ENCODE measurements around the gene GMCL1. TPM values are rescaled to one million over a fixed set of nuclear protein-coding genes. Genes with fewer than 3 reads are reported as not detected.

Gene GMCL1
- total and polyA plus RNA-seq, 9 of the 15 experiments (the other 6 are each of a cell fraction or from before 2014, with no cell fraction given) = 7.0 to 27.3 (median 15.4) TPM

DNA sequence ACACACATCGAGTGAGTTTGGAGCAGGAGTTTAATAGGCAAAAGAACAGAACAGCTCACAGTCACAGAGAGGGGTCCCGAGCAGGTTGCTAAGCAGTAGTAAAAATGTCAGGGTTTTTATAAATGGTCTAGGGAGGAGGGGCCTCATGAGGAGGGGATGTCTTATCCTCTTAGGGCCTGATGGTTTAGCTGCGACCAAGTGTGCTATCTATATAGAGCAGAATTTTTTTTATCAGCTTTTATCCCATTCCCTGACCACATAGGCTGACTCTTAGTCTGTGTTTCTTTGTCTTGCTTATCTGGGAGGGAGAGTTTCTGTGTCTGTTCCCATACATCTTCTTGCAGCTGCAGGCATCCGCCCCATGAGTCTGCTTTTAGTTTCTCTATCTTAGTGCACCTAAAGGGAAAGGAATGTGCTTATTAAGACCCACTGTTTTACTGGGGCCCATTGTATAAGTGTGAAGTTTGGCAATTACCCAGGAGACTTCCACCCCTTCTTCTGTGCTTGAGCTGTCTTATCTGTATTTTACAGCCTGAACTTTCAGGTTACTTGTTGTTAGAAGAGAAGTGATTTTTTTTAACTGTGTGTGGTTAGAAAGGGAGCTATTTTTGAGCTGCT is 30.4 kb upstream of the GMCL1 start (continued):
- TF ChIP-seq, protein P1, sequence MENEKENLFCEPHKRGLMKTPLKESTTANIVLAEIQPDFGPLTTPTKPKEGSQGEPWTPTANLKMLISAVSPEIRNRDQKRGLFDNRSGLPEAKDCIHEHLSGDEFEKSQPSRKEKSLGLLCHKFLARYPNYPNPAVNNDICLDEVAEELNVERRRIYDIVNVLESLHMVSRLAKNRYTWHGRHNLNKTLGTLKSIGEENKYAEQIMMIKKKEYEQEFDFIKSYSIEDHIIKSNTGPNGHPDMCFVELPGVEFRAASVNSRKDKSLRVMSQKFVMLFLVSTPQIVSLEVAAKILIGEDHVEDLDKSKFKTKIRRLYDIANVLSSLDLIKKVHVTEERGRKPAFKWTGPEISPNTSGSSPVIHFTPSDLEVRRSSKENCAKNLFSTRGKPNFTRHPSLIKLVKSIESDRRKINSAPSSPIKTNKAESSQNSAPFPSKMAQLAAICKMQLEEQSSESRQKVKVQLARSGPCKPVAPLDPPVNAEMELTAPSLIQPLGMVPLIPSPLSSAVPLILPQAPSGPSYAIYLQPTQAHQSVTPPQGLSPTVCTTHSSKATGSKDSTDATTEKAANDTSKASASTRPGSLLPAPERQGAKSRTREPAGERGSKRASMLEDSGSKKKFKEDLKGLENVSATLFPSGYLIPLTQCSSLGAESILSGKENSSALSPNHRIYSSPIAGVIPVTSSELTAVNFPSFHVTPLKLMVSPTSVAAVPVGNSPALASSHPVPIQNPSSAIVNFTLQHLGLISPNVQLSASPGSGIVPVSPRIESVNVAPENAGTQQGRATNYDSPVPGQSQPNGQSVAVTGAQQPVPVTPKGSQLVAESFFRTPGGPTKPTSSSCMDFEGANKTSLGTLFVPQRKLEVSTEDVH (IDR thresholded peaks at IDR 0.05; ENCODE audit: low read depth, partially characterized antibody) = peak; percentile 42
- TF ChIP-seq E2F3 (CRISPR knock-in tag; IDR thresholded peaks at IDR 0.05) (0 out of 2 replicates have a peak, but pooled peaks have one; percentile 34), ZNF57 (CRISPR knock-in tag; IDR thresholded peaks at IDR 0.05) (no peak), NBN (IDR thresholded peaks at IDR 0.05; ENCODE audit: low read depth) (peak; percentile 99), PHF20 (IDR thresholded peaks at IDR 0.05; ENCODE audit: partially characterized antibody) (no peak), TBL1XR1 (IDR thresholded peaks at IDR 0.05; ENCODE audit: low read length in 2 of 2) (peak; percentile 87 to 91; a peak in 3 of 4 replicates), NCOR1 (IDR thresholded peaks at IDR 0.05) (peak; percentile 100), PHF21A (IDR thresholded peaks at IDR 0.05; ENCODE audit: borderline replicate concordance, low read depth) (no peak), KAT7 (CRISPR knock-in tag; IDR thresholded peaks at IDR 0.05; ENCODE audit: borderline replicate concordance) (no peak), ZNF717 (CRISPR knock-in tag; IDR thresholded peaks at IDR 0.05) (no peak), NR2C2 (CRISPR knock-in tag; IDR thresholded peaks at IDR 0.05) (no peak; the same call in 1 of the 2 replicates), NR2C2 (tag; IDR thresholded peaks at IDR 0.05) (peak; percentile 56; the same call in 1 of the 2 replicates), BHLHE40 (IDR thresholded peaks at IDR 0.05; ENCODE audit: low read length) (peak; percentile 23; the same call in 1 of the 2 replicates), L3MBTL2 (IDR thresholded peaks at IDR 0.05) (peak; percentile 81), PTRF (tag; IDR thresholded peaks at IDR 0.05) (no peak), ZNF133 (CRISPR knock-in tag; IDR thresholded peaks at IDR 0.05) (no peak), SMARCE1 (IDR thresholded peaks at IDR 0.05) (peak; percentile 98), MTF1 (CRISPR knock-in tag; IDR thresholded peaks at IDR 0.05; ENCODE audit: borderline replicate concordance) (no peak)
- TF ChIP-seq, protein P2, sequence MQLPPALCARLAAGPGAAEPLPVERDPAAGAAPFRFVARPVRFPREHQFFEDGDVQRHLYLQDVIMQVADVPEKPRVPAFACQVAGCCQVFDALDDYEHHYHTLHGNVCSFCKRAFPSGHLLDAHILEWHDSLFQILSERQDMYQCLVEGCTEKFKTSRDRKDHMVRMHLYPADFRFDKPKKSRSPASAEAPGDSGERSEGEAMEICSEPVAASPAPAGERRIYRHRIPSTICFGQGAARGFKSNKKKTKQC (CRISPR knock-in tag; IDR thresholded peaks at IDR 0.05) = no peak
- TF ChIP-seq, protein P3, sequence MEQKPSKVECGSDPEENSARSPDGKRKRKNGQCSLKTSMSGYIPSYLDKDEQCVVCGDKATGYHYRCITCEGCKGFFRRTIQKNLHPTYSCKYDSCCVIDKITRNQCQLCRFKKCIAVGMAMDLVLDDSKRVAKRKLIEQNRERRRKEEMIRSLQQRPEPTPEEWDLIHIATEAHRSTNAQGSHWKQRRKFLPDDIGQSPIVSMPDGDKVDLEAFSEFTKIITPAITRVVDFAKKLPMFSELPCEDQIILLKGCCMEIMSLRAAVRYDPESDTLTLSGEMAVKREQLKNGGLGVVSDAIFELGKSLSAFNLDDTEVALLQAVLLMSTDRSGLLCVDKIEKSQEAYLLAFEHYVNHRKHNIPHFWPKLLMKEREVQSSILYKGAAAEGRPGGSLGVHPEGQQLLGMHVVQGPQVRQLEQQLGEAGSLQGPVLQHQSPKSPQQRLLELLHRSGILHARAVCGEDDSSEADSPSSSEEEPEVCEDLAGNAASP (IDR thresholded peaks at IDR 0.05) = no peak
- TF ChIP-seq, protein P4, sequence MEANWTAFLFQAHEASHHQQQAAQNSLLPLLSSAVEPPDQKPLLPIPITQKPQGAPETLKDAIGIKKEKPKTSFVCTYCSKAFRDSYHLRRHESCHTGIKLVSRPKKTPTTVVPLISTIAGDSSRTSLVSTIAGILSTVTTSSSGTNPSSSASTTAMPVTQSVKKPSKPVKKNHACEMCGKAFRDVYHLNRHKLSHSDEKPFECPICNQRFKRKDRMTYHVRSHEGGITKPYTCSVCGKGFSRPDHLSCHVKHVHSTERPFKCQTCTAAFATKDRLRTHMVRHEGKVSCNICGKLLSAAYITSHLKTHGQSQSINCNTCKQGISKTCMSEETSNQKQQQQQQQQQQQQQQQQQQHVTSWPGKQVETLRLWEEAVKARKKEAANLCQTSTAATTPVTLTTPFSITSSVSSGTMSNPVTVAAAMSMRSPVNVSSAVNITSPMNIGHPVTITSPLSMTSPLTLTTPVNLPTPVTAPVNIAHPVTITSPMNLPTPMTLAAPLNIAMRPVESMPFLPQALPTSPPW (CRISPR knock-in tag; IDR thresholded peaks at IDR 0.05) = peak; percentile 92
- TF ChIP-seq, protein P5, sequence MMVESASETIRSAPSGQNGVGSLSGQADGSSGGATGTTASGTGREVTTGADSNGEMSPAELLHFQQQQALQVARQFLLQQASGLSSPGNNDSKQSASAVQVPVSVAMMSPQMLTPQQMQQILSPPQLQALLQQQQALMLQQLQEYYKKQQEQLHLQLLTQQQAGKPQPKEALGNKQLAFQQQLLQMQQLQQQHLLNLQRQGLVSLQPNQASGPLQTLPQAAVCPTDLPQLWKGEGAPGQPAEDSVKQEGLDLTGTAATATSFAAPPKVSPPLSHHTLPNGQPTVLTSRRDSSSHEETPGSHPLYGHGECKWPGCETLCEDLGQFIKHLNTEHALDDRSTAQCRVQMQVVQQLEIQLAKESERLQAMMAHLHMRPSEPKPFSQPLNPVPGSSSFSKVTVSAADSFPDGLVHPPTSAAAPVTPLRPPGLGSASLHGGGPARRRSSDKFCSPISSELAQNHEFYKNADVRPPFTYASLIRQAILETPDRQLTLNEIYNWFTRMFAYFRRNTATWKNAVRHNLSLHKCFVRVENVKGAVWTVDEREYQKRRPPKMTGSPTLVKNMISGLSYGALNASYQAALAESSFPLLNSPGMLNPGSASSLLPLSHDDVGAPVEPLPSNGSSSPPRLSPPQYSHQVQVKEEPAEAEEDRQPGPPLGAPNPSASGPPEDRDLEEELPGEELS (CRISPR knock-in tag; IDR thresholded peaks at IDR 0.05; ENCODE audit: borderline replicate concordance) = no peak
